HL-60 (cell line): ENCODE results near the gene PPIC.

Source experiments
- GABPA ChIP-seq: IDR thresholded peaks from 2 replicates; pipeline ENCODE4 v1.6.1; 2012; ENCODE audit warnings: low read depth
- POLR2AphosphoS5 ChIP-seq: IDR thresholded peaks from 2 replicates; pipeline ENCODE4 v1.6.1; 2012; ENCODE audit warnings: low read depth
- SPI1 ChIP-seq: IDR thresholded peaks from 2 replicates; pipeline ENCODE4 v1.6.1; 2012; ENCODE audit warnings: low read depth, mild to moderate bottlenecking, borderline replicate concordance
- TF ChIP-seq, protein P1 (sequence below): IDR thresholded peaks from one replicate; pipeline ENCODE4 v1.5.1; 2011; ENCODE audit warnings: low read length, control low read depth, inconsistent platforms; ENCODE audit not compliant: insufficient read depth

DNA sequence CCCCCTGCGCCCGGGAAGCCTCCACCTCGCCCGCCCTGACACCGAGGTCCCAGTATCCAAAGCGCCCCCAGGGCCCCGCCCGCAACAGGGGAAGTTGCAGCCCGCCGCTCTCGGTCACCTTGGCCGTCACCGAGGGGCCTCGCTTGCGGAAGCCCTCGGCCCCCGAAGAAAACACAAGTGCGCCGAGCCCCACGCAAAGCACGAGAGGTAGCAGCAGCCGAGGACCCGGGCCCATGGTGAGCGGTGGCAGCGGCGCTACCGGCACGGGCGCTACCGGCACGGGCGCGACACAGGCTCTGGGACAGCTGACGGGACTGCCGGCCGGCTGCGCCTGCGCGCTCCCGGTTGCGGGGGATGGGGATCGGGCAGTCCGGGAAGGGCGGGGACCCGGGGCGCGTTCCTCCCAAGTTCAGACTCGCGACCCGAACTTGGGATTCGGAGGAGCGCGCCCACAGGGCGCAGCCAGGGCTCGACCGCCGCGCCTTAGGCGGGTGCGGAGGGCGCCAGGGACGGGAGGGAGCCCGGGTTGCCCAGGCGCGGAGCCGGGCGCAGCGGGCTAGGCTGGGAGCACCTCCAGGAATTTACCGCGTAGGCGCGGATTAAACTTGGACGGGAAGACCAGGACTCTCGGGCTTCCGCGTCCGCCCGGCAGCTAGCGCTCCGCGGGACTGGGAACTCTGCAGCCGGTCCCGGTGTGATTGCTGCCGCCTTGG lies at the start of gene PPIC:
- TF ChIP-seq, protein P1, sequence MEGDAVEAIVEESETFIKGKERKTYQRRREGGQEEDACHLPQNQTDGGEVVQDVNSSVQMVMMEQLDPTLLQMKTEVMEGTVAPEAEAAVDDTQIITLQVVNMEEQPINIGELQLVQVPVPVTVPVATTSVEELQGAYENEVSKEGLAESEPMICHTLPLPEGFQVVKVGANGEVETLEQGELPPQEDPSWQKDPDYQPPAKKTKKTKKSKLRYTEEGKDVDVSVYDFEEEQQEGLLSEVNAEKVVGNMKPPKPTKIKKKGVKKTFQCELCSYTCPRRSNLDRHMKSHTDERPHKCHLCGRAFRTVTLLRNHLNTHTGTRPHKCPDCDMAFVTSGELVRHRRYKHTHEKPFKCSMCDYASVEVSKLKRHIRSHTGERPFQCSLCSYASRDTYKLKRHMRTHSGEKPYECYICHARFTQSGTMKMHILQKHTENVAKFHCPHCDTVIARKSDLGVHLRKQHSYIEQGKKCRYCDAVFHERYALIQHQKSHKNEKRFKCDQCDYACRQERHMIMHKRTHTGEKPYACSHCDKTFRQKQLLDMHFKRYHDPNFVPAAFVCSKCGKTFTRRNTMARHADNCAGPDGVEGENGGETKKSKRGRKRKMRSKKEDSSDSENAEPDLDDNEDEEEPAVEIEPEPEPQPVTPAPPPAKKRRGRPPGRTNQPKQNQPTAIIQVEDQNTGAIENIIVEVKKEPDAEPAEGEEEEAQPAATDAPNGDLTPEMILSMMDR = no peak
- TF ChIP-seq SPI1 (no peak), POLR2AphosphoS5 (no peak), GABPA (no peak)
